Endothelial cell of umbilical vein (primary cell): Measurements from ENCODE around the gene MTR. TPM values are rescaled to one million over a fixed set of nuclear protein-coding genes. Genes with fewer than 3 reads are reported as not detected.

ENCODE experiments used
- BruUV-seq: library from RNA; stranded (reverse); fragments of 400-500 nt; replicated peaks from 2 replicates; lab custom pipeline; 2021; lab: Mats Ljungman, UMichigan
- CTCF ChIA-PET: fragments of 300-600, 350-600 bp; sonication (Branson Sonifier 250); formaldehyde crosslinking; loops from one replicate; lab custom pipeline; 2021; ENCODE audit warnings: antibody characterized with exemption, inconsistent platforms; lab: Charles Lee
- POLR2A ChIA-PET: fragments of 300-600, 350-600 bp; sonication (Branson Sonifier 250); formaldehyde crosslinking; loops from one replicate; lab custom pipeline; 2021; ENCODE audit warnings: antibody characterized with exemption, inconsistent platforms; lab: Charles Lee
- DNase-seq: peaks from one replicate; pipeline ENCODE4 v3.0.0-alpha.2; 2011; ENCODE audit warnings: low read depth, low spot score
- FAIRE-seq: peaks from 2 replicates; lab custom pipeline; 2011; peaks lifted over from hg19 to GRCh38; lab: Jason Lieb, UNC
- H2AFZ ChIP-seq: 2 replicates; pipeline ENCODE4 v1.6.0; 2012; ENCODE audit warnings: low read depth, low read length, control low read depth, inconsistent platforms
- H3K27ac ChIP-seq: 2 replicates; pipeline ENCODE4 v1.5.1; 2011; ENCODE audit warnings: low read depth, mild to moderate bottlenecking, control low read depth, low read length, moderate library complexity; ENCODE audit not compliant: insufficient read depth
- H3K27me3 ChIP-seq, 2 experiments: 2 replicates each; pipeline versions ENCODE4 v1.6.0 to v1.6.1; 2011; ENCODE audit warnings: low read length in 2 of 2, mixed read lengths in 1 of 2; ENCODE audit not compliant: control insufficient read depth in 2 of 2, insufficient read depth in 2 of 2
- H3K36me3 ChIP-seq, 2 experiments: 2 replicates in 1 of 2; 3 replicates in 1 of 2; pipeline ENCODE4 v1.5.1; 2011; ENCODE audit warnings: low read length in 2 of 2, mild to moderate bottlenecking in 1 of 2, moderate library complexity in 1 of 2; ENCODE audit not compliant: control insufficient read depth in 2 of 2, insufficient read depth in 2 of 2; ENCODE audit errors: extremely low read depth in 1 of 2
- H3K4me1 ChIP-seq: 3 replicates; pipeline ENCODE4 v1.5.1; 2011; ENCODE audit warnings: mild to moderate bottlenecking, low read length; ENCODE audit not compliant: control insufficient read depth, insufficient read depth; ENCODE audit errors: extremely low read depth
- H3K4me2 ChIP-seq: 2 replicates; pipeline ENCODE4 v1.6.1; 2011; ENCODE audit warnings: low read length, control low read depth, mixed read lengths; ENCODE audit not compliant: insufficient read depth
- H3K4me3 ChIP-seq, 3 experiments: fragments of 200-600 bp in 1 of 3; sonication (generic), shearing (Covaris generic) in 1 of 3; replicated peaks in 1 of 3; 2 replicates each; pipeline ENCODE4 v1.5.1; 2011 to 2016; ENCODE audit warnings: control low read depth in 3 of 3, low read length in 3 of 3, mild to moderate bottlenecking in 2 of 3, inconsistent platforms in 1 of 3, low read depth in 1 of 3, moderate library complexity in 1 of 3; ENCODE audit not compliant: insufficient read depth in 1 of 3
- H3K79me2 ChIP-seq: 2 replicates; pipeline ENCODE4 v1.6.0; 2012; ENCODE audit warnings: low read length, inconsistent platforms; ENCODE audit not compliant: control insufficient read depth, insufficient read depth
- H3K9ac ChIP-seq: replicated peaks from 2 replicates; pipeline ENCODE3; 2011; ENCODE audit warnings: low read length, control low read depth; ENCODE audit not compliant: insufficient read depth; ENCODE audit errors: extremely low read depth
- H3K9me1 ChIP-seq: replicated peaks from 3 replicates; pipeline ENCODE4 v1.6.0; 2011; ENCODE audit warnings: mild to moderate bottlenecking, low read length; ENCODE audit not compliant: control insufficient read depth, insufficient read depth; ENCODE audit errors: extremely low read depth
- H3K9me3 ChIP-seq: replicated peaks from 2 replicates; pipeline ENCODE4 v1.5.1; 2012; ENCODE audit warnings: low read length, inconsistent platforms; ENCODE audit not compliant: control insufficient read depth, insufficient read depth
- H4K20me1 ChIP-seq: replicated peaks from 2 replicates; pipeline ENCODE3; 2011; ENCODE audit warnings: mild to moderate bottlenecking, low read length; ENCODE audit not compliant: control insufficient read depth, insufficient read depth; ENCODE audit errors: extremely low read depth
- EZH2 ChIP-seq: IDR thresholded peaks from 2 replicates; pipeline ENCODE4 v1.6.1; 2012; ENCODE audit warnings: borderline replicate concordance, low read depth, mild to moderate bottlenecking, moderate library complexity, low read length, inconsistent platforms; ENCODE audit not compliant: severe bottlenecking
- FOS ChIP-seq: IDR thresholded peaks from 2 replicates; pipeline ENCODE4 v1.6.1; 2011; ENCODE audit warnings: mild to moderate bottlenecking, low read length, moderate library complexity, borderline replicate concordance; ENCODE audit not compliant: insufficient read depth
- GATA2 ChIP-seq: IDR thresholded peaks from 2 replicates; pipeline ENCODE4 v1.7.0; 2011; ENCODE audit warnings: low read depth, mild to moderate bottlenecking, moderate library complexity, mixed read lengths, low read length; ENCODE audit not compliant: insufficient read length, insufficient read depth
- JUN ChIP-seq: IDR thresholded peaks from 2 replicates; pipeline ENCODE4 v1.6.1; 2011; ENCODE audit warnings: borderline replicate concordance, low read depth; ENCODE audit not compliant: insufficient read length, insufficient read depth
- MYC ChIP-seq: IDR thresholded peaks from one replicate; pipeline ENCODE4 v1.6.1; 2011; ENCODE audit warnings: mild to moderate bottlenecking, low read depth, low read length
- POLR2A ChIP-seq: IDR thresholded peaks from 2 replicates; pipeline ENCODE4 v1.6.1; 2012; ENCODE audit warnings: low read depth, mild to moderate bottlenecking, control low read depth, low read length
- POLR2AphosphoS5 ChIP-seq: IDR thresholded peaks from 2 replicates; pipeline ENCODE4 v1.6.1; 2012; ENCODE audit warnings: low read depth, mild to moderate bottlenecking, control low read depth, low read length, moderate library complexity; ENCODE audit not compliant: insufficient read depth
- dilution Hi-C: fragments of 300-500 bp; cut with MboI; formaldehyde crosslinking; loops from one replicate; pipeline ENCODE4 v1.15.0; 2019; ENCODE audit warnings: low sequenced_read_pairs; ENCODE audit not compliant: extremely low pct_ligation_motif_present
- intact Hi-C: fragments of 100-400 bp; cut with micrococcal nuclease; formaldehyde crosslinking; loops from one replicate; pipeline ENCODE4 v1.10.0; 2022
- polyA plus RNA-seq, 4 experiments: library from polyadenylated mRNA; depleted of rRNA in 3 of 4; stranded (reverse) in 3 of 4; unstranded in 1 of 4; fragments of >200 nt; gene quantifications; 2 replicates each; pipeline versions ENCODE4 v1.2.1 to v1.2.3, GENCODE V29; 2011 to 2012; ENCODE audit warnings: missing spikeins in 1 of 4
- total RNA-seq: library from RNA; stranded (reverse); gene quantifications from 2 replicates; pipeline ENCODE4 v1.2.3, GENCODE V29; 2021
- TF ChIP-seq, protein P1 (sequence below), 2 donors: IDR thresholded peaks; 1 replicate in 1 of 2; 2 replicates in 1 of 2; pipeline ENCODE4 v1.5.1; 2011; ENCODE audit warnings: low read length in 2 of 2, mild to moderate bottlenecking in 2 of 2, moderate library complexity in 2 of 2, control low read depth in 1 of 2, inconsistent platforms in 1 of 2, low read depth in 1 of 2; ENCODE audit not compliant: insufficient read depth in 1 of 2; ENCODE audit errors: extremely low read depth in 1 of 2
- TF ChIP-seq, protein P2 (sequence below): IDR thresholded peaks from 2 replicates; pipeline ENCODE4 v1.6.1; 2011; ENCODE audit not compliant: insufficient read depth, insufficient read length

The MTR gene
- total and polyA plus RNA-seq, 2 donors (not counting 3 experiments of a cell fraction or from before 2014, with no cell fraction given), result 6.7 to 45.2 TPM

DNA sequence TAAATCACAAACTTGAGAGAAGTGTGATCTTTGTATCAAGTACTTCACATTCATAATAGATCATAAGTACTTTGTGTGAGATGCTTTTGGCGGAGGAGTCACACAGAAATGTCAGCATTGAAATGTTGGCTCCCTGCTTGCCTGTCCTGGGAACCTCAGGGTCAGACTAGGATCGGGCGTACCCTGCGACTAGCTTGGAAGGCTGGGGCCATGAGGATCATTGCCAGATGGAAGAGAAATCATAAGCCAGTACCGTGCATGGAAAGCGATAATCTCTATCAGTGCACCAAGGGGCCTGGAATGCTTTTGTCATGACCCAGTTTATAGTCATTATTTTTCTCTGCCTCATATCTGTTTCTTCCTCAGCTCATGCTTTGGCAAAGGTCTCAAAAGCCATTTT is 35.5 kb downstream of the MTR start:
- no TSS peak for BruUV-seq
- Histone ChIP-seq H3K9ac (no peak overlapping the region), H2AFZ (no peak overlapping the region), H3K4me3 (no peak overlapping the region), H4K20me1 (no peaks in the 10 kb centered on the region), H3K36me3 (peaks cover 23 to 25% of the 10 kb centered on the region in 2 experiments), H3K27me3 (no peaks in the 10 kb centered on the region), H3K4me2 (no peak overlapping the region), H3K79me2 (no peaks in the 10 kb centered on the region), H3K4me1 (no peaks in the 10 kb centered on the region), H3K9me1 (no peaks in the 10 kb centered on the region), H3K9me3 (no peaks in the 10 kb centered on the region), H3K27ac (no peak overlapping the region)
- TF ChIP-seq EZH2, result no peak
- TF ChIP-seq POLR2A, result no peak
- TF ChIP-seq GATA2, result no peak
- TF ChIP-seq, protein P1, sequence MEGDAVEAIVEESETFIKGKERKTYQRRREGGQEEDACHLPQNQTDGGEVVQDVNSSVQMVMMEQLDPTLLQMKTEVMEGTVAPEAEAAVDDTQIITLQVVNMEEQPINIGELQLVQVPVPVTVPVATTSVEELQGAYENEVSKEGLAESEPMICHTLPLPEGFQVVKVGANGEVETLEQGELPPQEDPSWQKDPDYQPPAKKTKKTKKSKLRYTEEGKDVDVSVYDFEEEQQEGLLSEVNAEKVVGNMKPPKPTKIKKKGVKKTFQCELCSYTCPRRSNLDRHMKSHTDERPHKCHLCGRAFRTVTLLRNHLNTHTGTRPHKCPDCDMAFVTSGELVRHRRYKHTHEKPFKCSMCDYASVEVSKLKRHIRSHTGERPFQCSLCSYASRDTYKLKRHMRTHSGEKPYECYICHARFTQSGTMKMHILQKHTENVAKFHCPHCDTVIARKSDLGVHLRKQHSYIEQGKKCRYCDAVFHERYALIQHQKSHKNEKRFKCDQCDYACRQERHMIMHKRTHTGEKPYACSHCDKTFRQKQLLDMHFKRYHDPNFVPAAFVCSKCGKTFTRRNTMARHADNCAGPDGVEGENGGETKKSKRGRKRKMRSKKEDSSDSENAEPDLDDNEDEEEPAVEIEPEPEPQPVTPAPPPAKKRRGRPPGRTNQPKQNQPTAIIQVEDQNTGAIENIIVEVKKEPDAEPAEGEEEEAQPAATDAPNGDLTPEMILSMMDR (IDR thresholded peaks at IDR 0.05; ENCODE audit: extremely low read depth in 1 of 2, insufficient read depth in 1 of 2, low read depth in 1 of 2, low read length in 2 of 2), result no peak
- TF ChIP-seq JUN, result no peak
- TF ChIP-seq MYC, result no peak
- no peak for TF ChIP-seq POLR2AphosphoS5
- TF ChIP-seq, protein P2, sequence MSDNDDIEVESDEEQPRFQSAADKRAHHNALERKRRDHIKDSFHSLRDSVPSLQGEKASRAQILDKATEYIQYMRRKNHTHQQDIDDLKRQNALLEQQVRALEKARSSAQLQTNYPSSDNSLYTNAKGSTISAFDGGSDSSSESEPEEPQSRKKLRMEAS, result no peak
- TF ChIP-seq FOS, result no peak
- dilution Hi-C loops (no loop called here), intact Hi-C loops (no loop called here)
- ChIA-PET CTCF (no interaction called here), POLR2A (interaction anchor here (0.6 kb wide), 1 partner anchor 11 kb away, joined by 3 read pairs; no protein-coding TSS in a partner anchor)
- DNase-seq (no peak), FAIRE-seq (no peak)
